IPS-18c (cell line): ENCODE measurements around the gene SNTG2.
"Not testable (repeated sequence)": the region's sequence is repeated elsewhere in the genome, so short reads cannot be mapped to it uniquely, and the experiment has no call there.

Source experiments
- H3K4me3 ChIP-seq: 2 replicates; pipeline ENCODE4 v1.7.0; 2013; ENCODE audit warnings: low read depth, mild to moderate bottlenecking, low read length, moderate library complexity; ENCODE audit not compliant: insufficient read depth
- H3K9me3 ChIP-seq: one replicate; pipeline ENCODE4 v1.6.1; 2013; ENCODE audit warnings: mild to moderate bottlenecking, low read length, moderate library complexity; ENCODE audit not compliant: control insufficient read depth, insufficient read depth

SNTG2 gene

GRCh38 chr2:1387954-1388725 lies 437.5 kb downstream of the SNTG2 start:
- peak overlapping the region; percentile 34; the same call in 1 of the 2 replicates for H3K4me3 ChIP-seq
- H3K9me3 ChIP-seq, result not testable (repeated sequence)

GRCh38 chr2:1390118-1390517 lies 439.5 kb downstream of the SNTG2 start:
- H3K4me3 ChIP-seq, H3K9me3 ChIP-seq: not testable (repeated sequence)

GRCh38 chr2:1393321-1393720 lies 442.7 kb downstream of the SNTG2 start:
- no peak overlapping the region for H3K4me3 ChIP-seq
- no peaks in the 10 kb centered on the region for H3K9me3 ChIP-seq

- no peak overlapping the region for H3K4me3 ChIP-seq
- H3K9me3 ChIP-seq, result no peaks in the 10 kb centered on the region
Measured at GRCh38 chr2:1394709-1395408, 444.2 kb downstream of the SNTG2 start.

GRCh38 chr2:1397350-1397749 lies 446.7 kb downstream of the SNTG2 start:
- Histone ChIP-seq H3K4me3 (no peak overlapping the region), H3K9me3 (no peaks in the 10 kb centered on the region)

GRCh38 chr2:1398191-1398590 lies 447.5 kb downstream of the SNTG2 start:
- H3K4me3 ChIP-seq, result no peak overlapping the region
- peaks cover 2% of the 10 kb centered on the region for H3K9me3 ChIP-seq

- H3K4me3 ChIP-seq, result no peak overlapping the region
- H3K9me3 ChIP-seq, result peaks cover 2% of the 10 kb centered on the region
Measured at GRCh38 chr2:1400943-1401735, 450.5 kb downstream of the SNTG2 start.

GRCh38 chr2:1402064-1402463 lies 451.4 kb downstream of the SNTG2 start:
- H3K9me3 ChIP-seq, result peaks cover 2% of the 10 kb centered on the region

GRCh38 chr2:1403565-1403964 lies 452.9 kb downstream of the SNTG2 start:
- Histone ChIP-seq H3K9me3 (peaks cover 2% of the 10 kb centered on the region), H3K4me3 (no peak overlapping the region)

More at GRCh38 chr2:1402064-1402463, 451.4 kb downstream of the SNTG2 start:
- no peak overlapping the region for H3K4me3 ChIP-seq

- Histone ChIP-seq H3K4me3 (no peak overlapping the region), H3K9me3 (peaks cover 2% of the 10 kb centered on the region)
Measured at GRCh38 chr2:1405124-1405523, 454.5 kb downstream of the SNTG2 start.

- Histone ChIP-seq H3K4me3 (no peak overlapping the region), H3K9me3 (peaks cover 2% of the 10 kb centered on the region)
Measured at GRCh38 chr2:1405967-1406366, 455.3 kb downstream of the SNTG2 start.

GRCh38 chr2:1406434-1406833 lies 455.8 kb downstream of the SNTG2 start:
- peaks cover 2% of the 10 kb centered on the region for H3K9me3 ChIP-seq
- no peak overlapping the region for H3K4me3 ChIP-seq

GRCh38 chr2:1407950-1408675 lies 457.5 kb downstream of the SNTG2 start:
- no peak overlapping the region for H3K4me3 ChIP-seq
- peaks cover under 1% of the 10 kb centered on the region for H3K9me3 ChIP-seq

GRCh38 chr2:1413156-1413710 lies 462.6 kb downstream of the SNTG2 start, which contains the start of gene TPO:
Gene TPO, plus strand, starts transcription at chr2:1413463. Its CDS starts 946 bp downstream, at chr2:1414409.
- no peak within 1 kb of the TSS for H3K4me3 ChIP-seq
- no peaks in the 10 kb centered on the region for H3K9me3 ChIP-seq

- no peaks in the 10 kb centered on the region for H3K9me3 ChIP-seq
- H3K4me3 ChIP-seq, result no peak overlapping the region
Measured at GRCh38 chr2:1414121-1414520, 463.5 kb downstream of the SNTG2 start.

GRCh38 chr2:1414901-1415300 lies 464.3 kb downstream of the SNTG2 start:
- not testable (repeated sequence) for H3K4me3 ChIP-seq, H3K9me3 ChIP-seq

- H3K9me3 ChIP-seq, result no peaks in the 10 kb centered on the region
- no peak overlapping the region for H3K4me3 ChIP-seq
Measured at GRCh38 chr2:1415501-1415900, 464.9 kb downstream of the SNTG2 start.
